ENCODE results near the gene KCNIP4. TPM values are rescaled to one million over a fixed set of nuclear protein-coding genes. Genes with fewer than 3 reads are reported as not detected.

The KCNIP4 gene
- total RNA-seq, 1 donor from 2014 or later: 0.39 TPM

GRCh38 chr4:21242163-21242562 is 706.4 kb downstream of the KCNIP4 start:
- DNase-seq (ENCODE audit: low spot score): no peak
- Histone ChIP-seq H3F3A (ENCODE audit: low read depth) (no peaks in the 10 kb centered on the region), H4K20me1 (ENCODE audit: low read depth) (no peaks in the 10 kb centered on the region), H3K36me3 (no peaks in the 10 kb centered on the region), H3K4me2 (no peak overlapping the region), H3K9ac (no peak overlapping the region), H3K27ac (no peak overlapping the region), H2AFZ (replicated peaks) (no peak overlapping the region), H3K79me2 (ENCODE audit: low read depth) (no peaks in the 10 kb centered on the region), H3K4me3 (no peak overlapping the region), H3K27me3 (no peaks in the 10 kb centered on the region), H3K9me3 (ENCODE audit: low read depth) (no peaks in the 10 kb centered on the region), H3K4me1 (no peaks in the 10 kb centered on the region)
- no peak overlapping the region for H3K27ac Mint-ChIP-seq
- H3K36me3 Mint-ChIP-seq: no peaks in the 10 kb centered on the region
- TF ChIP-seq EZH2 (IDR thresholded peaks at IDR 0.05) (no peak), EZH2phosphoT487 (IDR thresholded peaks at IDR 0.05) (no peak)
- TF ChIP-seq, protein P1, sequence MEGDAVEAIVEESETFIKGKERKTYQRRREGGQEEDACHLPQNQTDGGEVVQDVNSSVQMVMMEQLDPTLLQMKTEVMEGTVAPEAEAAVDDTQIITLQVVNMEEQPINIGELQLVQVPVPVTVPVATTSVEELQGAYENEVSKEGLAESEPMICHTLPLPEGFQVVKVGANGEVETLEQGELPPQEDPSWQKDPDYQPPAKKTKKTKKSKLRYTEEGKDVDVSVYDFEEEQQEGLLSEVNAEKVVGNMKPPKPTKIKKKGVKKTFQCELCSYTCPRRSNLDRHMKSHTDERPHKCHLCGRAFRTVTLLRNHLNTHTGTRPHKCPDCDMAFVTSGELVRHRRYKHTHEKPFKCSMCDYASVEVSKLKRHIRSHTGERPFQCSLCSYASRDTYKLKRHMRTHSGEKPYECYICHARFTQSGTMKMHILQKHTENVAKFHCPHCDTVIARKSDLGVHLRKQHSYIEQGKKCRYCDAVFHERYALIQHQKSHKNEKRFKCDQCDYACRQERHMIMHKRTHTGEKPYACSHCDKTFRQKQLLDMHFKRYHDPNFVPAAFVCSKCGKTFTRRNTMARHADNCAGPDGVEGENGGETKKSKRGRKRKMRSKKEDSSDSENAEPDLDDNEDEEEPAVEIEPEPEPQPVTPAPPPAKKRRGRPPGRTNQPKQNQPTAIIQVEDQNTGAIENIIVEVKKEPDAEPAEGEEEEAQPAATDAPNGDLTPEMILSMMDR (IDR thresholded peaks at IDR 0.05): no peak
- peaks cover 3% of the 10 kb centered on the region for H3K9me3 Mint-ChIP-seq
- no peaks in the 10 kb centered on the region for H3K27me3 Mint-ChIP-seq (ENCODE audit: insufficient read depth, low read depth)
- H3K4me1 Mint-ChIP-seq: peaks cover 4% of the 10 kb centered on the region
- H3K4me3 Mint-ChIP-seq: no peak overlapping the region

GRCh38 chr4:21226637-21227538 is 721.7 kb downstream of the KCNIP4 start:
- Histone ChIP-seq H3F3A (ENCODE audit: low read depth) (no peaks in the 10 kb centered on the region), H3K9me3 (ENCODE audit: low read depth) (no peaks in the 10 kb centered on the region), H3K9ac (no peak overlapping the region), H2AFZ (replicated peaks) (no peak overlapping the region), H3K4me1 (peaks cover 8% of the 10 kb centered on the region), H3K36me3 (no peaks in the 10 kb centered on the region), H3K27ac (no peak overlapping the region), H4K20me1 (ENCODE audit: low read depth) (no peaks in the 10 kb centered on the region), H3K79me2 (ENCODE audit: low read depth) (no peaks in the 10 kb centered on the region), H3K4me3 (no peak overlapping the region), H3K27me3 (no peaks in the 10 kb centered on the region), H3K4me2 (peak overlapping the region; percentile 31)
- Mint-ChIP-seq H3K9me3 (peaks cover 5% of the 10 kb centered on the region), H3K27ac (no peak overlapping the region), H3K36me3 (no peaks in the 10 kb centered on the region), H3K27me3 (ENCODE audit: insufficient read depth, low read depth) (no peaks in the 10 kb centered on the region), H3K4me1 (no peaks in the 10 kb centered on the region), H3K4me3 (no peak overlapping the region)
- TF ChIP-seq EZH2phosphoT487 (IDR thresholded peaks at IDR 0.05) (no peak), EZH2 (IDR thresholded peaks at IDR 0.05) (no peak)
- TF ChIP-seq, protein P1 (IDR thresholded peaks at IDR 0.05): no peak
- peak; percentile 6 for DNase-seq (ENCODE audit: low spot score)

GRCh38 chr4:21211846-21212245 is 736.7 kb downstream of the KCNIP4 start:
- no peaks in the 10 kb centered on the region for H3K9me3 Mint-ChIP-seq
- Histone ChIP-seq H3K27me3 (no peaks in the 10 kb centered on the region), H2AFZ (replicated peaks) (no peak overlapping the region)

More at GRCh38 chr4:21211846-21212245, 736.7 kb downstream of the KCNIP4 start:
- Mint-ChIP-seq H3K4me1 (peaks cover 6% of the 10 kb centered on the region), H3K27me3 (ENCODE audit: insufficient read depth, low read depth) (peaks cover 5% of the 10 kb centered on the region), H3K27ac (no peak overlapping the region), H3K36me3 (no peaks in the 10 kb centered on the region), H3K4me3 (no peak overlapping the region)
- Histone ChIP-seq H3K27ac (no peak overlapping the region), H3K4me3 (no peak overlapping the region), H3K9me3 (ENCODE audit: low read depth) (no peaks in the 10 kb centered on the region), H3F3A (ENCODE audit: low read depth) (no peaks in the 10 kb centered on the region), H3K4me1 (no peaks in the 10 kb centered on the region), H3K9ac (no peak overlapping the region), H3K36me3 (no peaks in the 10 kb centered on the region), H4K20me1 (ENCODE audit: low read depth) (no peaks in the 10 kb centered on the region), H3K4me2 (no peak overlapping the region), H3K79me2 (ENCODE audit: low read depth) (no peaks in the 10 kb centered on the region)
- DNase-seq (ENCODE audit: low spot score): no peak
- TF ChIP-seq, protein P1 (IDR thresholded peaks at IDR 0.05): no peak
- no peak for TF ChIP-seq EZH2phosphoT487 (IDR thresholded peaks at IDR 0.05)
- no peak for TF ChIP-seq EZH2 (IDR thresholded peaks at IDR 0.05)
